HepG2 (cell line): Measurements from ENCODE around the gene ZNF106. TPM values are rescaled to one million over a fixed set of nuclear protein-coding genes. Genes with fewer than 3 reads are reported as not detected.

Experiments
- FOXA3 ChIP-seq: IDR thresholded peaks from 2 replicates; pipeline ENCODE4 v1.6.1; 2016; ENCODE audit warnings: missing genetic modification reagents, missing compliant biosample characterization
- GPN1 ChIP-seq: sonication (generic); formaldehyde crosslinking; IDR thresholded peaks from 2 replicates; pipeline ENCODE4 v1.5.1; 2020; ENCODE audit warnings: missing genetic modification reagents, borderline replicate concordance
- HNF4A ChIP-seq: sonication (generic); formaldehyde crosslinking; IDR thresholded peaks from 2 replicates; pipeline ENCODE4 v1.4.0; 2020; ENCODE audit warnings: missing genetic modification reagents
- HOXA3 ChIP-seq: sonication (generic); formaldehyde crosslinking; IDR thresholded peaks from 2 replicates; pipeline ENCODE4 v1.5.0; 2020; ENCODE audit warnings: missing genetic modification reagents
- KAT8 ChIP-seq: IDR thresholded peaks from 2 replicates; pipeline ENCODE4 v1.6.1; 2016; ENCODE audit warnings: missing genetic modification reagents, missing compliant biosample characterization
- KMT2A ChIP-seq: sonication (generic); formaldehyde crosslinking; IDR thresholded peaks from 2 replicates; pipeline ENCODE4 v1.4.0; 2020; ENCODE audit warnings: missing genetic modification reagents
- MEF2D ChIP-seq: sonication (generic); formaldehyde crosslinking; IDR thresholded peaks from 2 replicates; pipeline ENCODE4 v1.5.1; 2020; ENCODE audit warnings: mild to moderate bottlenecking, missing genetic modification reagents
- SP1 ChIP-seq, 2 experiments: fragments of 450-650 bp in 1 of 2; sonication (generic) in 1 of 2; formaldehyde crosslinking in 1 of 2; IDR thresholded peaks; 2 replicates each; pipeline versions ENCODE4 v1.4.0 to v1.6.1; 2016 to 2020; ENCODE audit warnings: missing genetic modification reagents in 1 of 2
- SPEN ChIP-seq: sonication (generic); formaldehyde crosslinking; IDR thresholded peaks from 2 replicates; pipeline ENCODE4 v1.5.1; 2020; ENCODE audit warnings: low read depth, mild to moderate bottlenecking, missing genetic modification reagents
- TFDP1 ChIP-seq: IDR thresholded peaks from 2 replicates; pipeline ENCODE4 v1.6.1; 2016; ENCODE audit warnings: missing compliant biosample characterization, missing genetic modification reagents, borderline replicate concordance
- ZBTB20 ChIP-seq: sonication (generic); formaldehyde crosslinking; IDR thresholded peaks from 2 replicates; pipeline ENCODE4 v1.8.1; 2023; ENCODE audit warnings: missing genetic modification reagents, low read depth, mild to moderate bottlenecking, borderline replicate concordance
- ZFP41 ChIP-seq: sonication (generic); formaldehyde crosslinking; IDR thresholded peaks from 2 replicates; pipeline ENCODE4 v1.4.0; 2020; ENCODE audit warnings: mild to moderate bottlenecking, missing genetic modification reagents, borderline replicate concordance
- ZMYM3 ChIP-seq: sonication (generic); formaldehyde crosslinking; IDR thresholded peaks from 2 replicates; pipeline ENCODE4 v1.5.1; 2020; ENCODE audit warnings: mild to moderate bottlenecking, missing genetic modification reagents
- ZNF10 ChIP-seq: sonication (generic); formaldehyde crosslinking; IDR thresholded peaks from 2 replicates; pipeline ENCODE4 v1.4.0; 2020; ENCODE audit warnings: mild to moderate bottlenecking, low read depth, missing genetic modification reagents, borderline replicate concordance
- ZNF124 ChIP-seq: sonication (generic); formaldehyde crosslinking; IDR thresholded peaks from 2 replicates; pipeline ENCODE4 v1.4.0; 2020; ENCODE audit warnings: missing genetic modification reagents
- ZNF143 ChIP-seq: sonication (generic); formaldehyde crosslinking; IDR thresholded peaks from 2 replicates; pipeline ENCODE4 v1.4.0; 2020; ENCODE audit warnings: missing genetic modification reagents
- ZNF253 ChIP-seq: sonication (generic); formaldehyde crosslinking; IDR thresholded peaks from 2 replicates; pipeline ENCODE4 v1.8.0; 2022; ENCODE audit warnings: mild to moderate bottlenecking, missing genetic modification reagents, borderline replicate concordance
- ZNF569 ChIP-seq: sonication (generic); formaldehyde crosslinking; IDR thresholded peaks from 2 replicates; pipeline ENCODE4 v1.5.0; 2020; ENCODE audit warnings: mild to moderate bottlenecking, missing genetic modification reagents, moderate library complexity, borderline replicate concordance
- ZNF570 ChIP-seq: sonication (generic); formaldehyde crosslinking; IDR thresholded peaks from 2 replicates; pipeline ENCODE4 v1.4.0; 2020; ENCODE audit warnings: mild to moderate bottlenecking, missing genetic modification reagents, borderline replicate concordance
- ZNF652 ChIP-seq: IDR thresholded peaks from 2 replicates; pipeline ENCODE4 v1.6.1; 2016; ENCODE audit warnings: low read depth, borderline replicate concordance
- ZNF720 ChIP-seq: sonication (generic); formaldehyde crosslinking; IDR thresholded peaks from 2 replicates; pipeline ENCODE4 v1.4.0; 2020; ENCODE audit warnings: missing genetic modification reagents
- ZNF747 ChIP-seq: sonication (generic); formaldehyde crosslinking; IDR thresholded peaks from 2 replicates; pipeline ENCODE4 v1.8.1; 2023; ENCODE audit warnings: missing genetic modification reagents, mild to moderate bottlenecking, borderline replicate concordance
- ZSCAN31 ChIP-seq: sonication (generic); formaldehyde crosslinking; IDR thresholded peaks from 2 replicates; pipeline ENCODE4 v1.5.0; 2020; ENCODE audit warnings: low read depth, mild to moderate bottlenecking, missing genetic modification reagents
- ZSCAN9 ChIP-seq: IDR thresholded peaks from 2 replicates; pipeline ENCODE4 v1.6.1; 2016; ENCODE audit warnings: borderline replicate concordance
- polyA plus RNA-seq, 8 experiments: library from polyadenylated mRNA; depleted of rRNA in 3 of 8; stranded (reverse) in 7 of 8; unstranded in 1 of 8; fragments of >200 nt; fragmentation: Illumina TruSeq in 4 of 8; extraction: Trizol in 4 of 8; gene quantifications; 2 replicates each; pipeline versions ENCODE4 v1.2.1 to v1.2.3, GENCODE V29; 2011 to 2016; ENCODE audit warnings: low read depth in 4 of 8, missing spikeins in 1 of 8, mixed read lengths in 1 of 8; ENCODE audit not compliant: insufficient read depth in 1 of 8
- total RNA-seq, 5 experiments: library from RNA; depleted of rRNA; stranded (reverse); fragments of >200 nt; fragmentation: Illumina TruSeq; extraction: Trizol; gene quantifications; 2 replicates each; pipeline ENCODE4 v1.2.3, GENCODE V29; 2016; ENCODE audit warnings: low read depth in 1 of 5
- TF ChIP-seq, protein P1 (sequence below): sonication (generic); formaldehyde crosslinking; IDR thresholded peaks from 2 replicates; pipeline ENCODE4 v1.4.0; 2020; ENCODE audit warnings: missing genetic modification reagents
- TF ChIP-seq, protein P2 (sequence below): sonication (generic); formaldehyde crosslinking; IDR thresholded peaks from 2 replicates; pipeline ENCODE4 v1.4.0; 2020; ENCODE audit warnings: missing genetic modification reagents, borderline replicate concordance

ZNF106 gene
- total and polyA plus RNA-seq, 2 of the 13 experiments (the other 11 are each of a cell fraction or from before 2014, with no cell fraction given): 12.5 to 35.1 TPM

DNA sequence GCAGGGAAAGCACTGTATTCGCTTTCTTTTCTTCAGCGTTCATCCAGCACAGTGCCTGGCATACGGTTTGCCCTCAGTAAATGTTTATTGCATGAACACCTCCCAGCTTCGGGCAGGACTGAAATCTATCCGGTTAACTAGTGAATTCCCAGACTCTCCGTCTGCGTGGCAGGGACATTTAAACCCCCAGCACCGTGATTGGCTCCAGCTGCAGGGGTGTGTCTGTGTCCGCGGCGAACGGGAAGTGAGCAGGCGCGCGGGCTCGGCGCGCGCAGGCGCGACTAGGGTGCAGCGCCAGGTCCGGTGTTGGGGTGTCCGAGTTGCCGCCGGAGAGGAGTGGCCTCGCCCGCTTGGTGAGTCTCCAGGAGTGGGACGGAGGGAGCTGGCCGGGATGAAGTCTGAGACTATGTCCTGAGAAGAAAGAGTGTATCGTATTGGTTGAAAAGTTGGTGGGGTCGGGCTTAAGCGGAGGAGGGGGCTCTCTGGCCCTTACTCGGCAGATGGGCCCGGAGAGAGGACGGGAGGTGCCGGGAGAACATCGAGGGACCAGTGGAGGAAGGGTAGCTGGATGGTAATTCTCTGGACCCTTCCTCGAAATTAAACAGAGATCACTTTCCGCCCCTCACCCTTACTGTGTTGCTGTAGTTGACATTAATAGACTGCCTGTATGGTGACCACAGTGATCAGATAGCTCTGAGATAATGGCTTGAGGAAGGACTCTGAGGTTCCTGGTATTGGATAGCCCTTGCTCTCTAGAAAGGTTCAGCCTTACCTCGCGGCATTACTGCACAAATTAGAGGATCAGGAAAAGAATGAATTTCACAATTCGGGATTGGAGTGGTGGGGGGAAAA lies 4.6 kb upstream of the ZNF106 start, which contains the start of gene SNAP23 (continued):
- TF ChIP-seq ZFP41 (CRISPR knock-in tag) (no peak), FOXA3 (peak; percentile 18; the same call in 1 of the 2 replicates), KAT8 (CRISPR knock-in tag) (peak; percentile 74; the same call in 1 of the 2 replicates), ZNF253 (CRISPR knock-in tag) (no peak), ZMYM3 (CRISPR knock-in tag) (0 out of 2 replicates have a peak, but pooled peaks have one; percentile 47), TFDP1 (CRISPR knock-in tag) (peak; percentile 87; the same call in 1 of the 2 replicates), ZBTB20 (0 out of 2 replicates have a peak, but pooled peaks have one; percentile 44), ZSCAN31 (CRISPR knock-in tag) (no peak; the same call in 1 of the 2 replicates), ZNF570 (CRISPR knock-in tag) (no peak), HOXA3 (CRISPR knock-in tag) (peak; percentile 55), HNF4A (CRISPR knock-in tag) (no peak), SP1 (IDR thresholded peaks at IDR 0.05) (no peak), SP1 (CRISPR knock-in tag; IDR thresholded peaks at IDR 0.05) (no peak; the same call in 1 of the 2 replicates), ZSCAN9 (CRISPR knock-in tag) (peak; percentile 78), SPEN (CRISPR knock-in tag) (peak; percentile 55; the same call in 1 of the 2 replicates), ZNF10 (CRISPR knock-in tag) (no peak), ZNF124 (CRISPR knock-in tag) (peak; percentile 79; the same call in 1 of the 2 replicates), GPN1 (no peak), ZNF569 (no peak), MEF2D (CRISPR knock-in tag) (peak; percentile 66; the same call in 1 of the 2 replicates), ZNF143 (CRISPR knock-in tag) (0 out of 2 replicates have a peak, but pooled peaks have one; percentile 19), ZNF652 (peak; percentile 98), ZNF747 (CRISPR knock-in tag) (no peak), KMT2A (CRISPR knock-in tag) (0 out of 2 replicates have a peak, but pooled peaks have one; percentile 67), ZNF720 (CRISPR knock-in tag) (no peak)
- TF ChIP-seq, protein P1, sequence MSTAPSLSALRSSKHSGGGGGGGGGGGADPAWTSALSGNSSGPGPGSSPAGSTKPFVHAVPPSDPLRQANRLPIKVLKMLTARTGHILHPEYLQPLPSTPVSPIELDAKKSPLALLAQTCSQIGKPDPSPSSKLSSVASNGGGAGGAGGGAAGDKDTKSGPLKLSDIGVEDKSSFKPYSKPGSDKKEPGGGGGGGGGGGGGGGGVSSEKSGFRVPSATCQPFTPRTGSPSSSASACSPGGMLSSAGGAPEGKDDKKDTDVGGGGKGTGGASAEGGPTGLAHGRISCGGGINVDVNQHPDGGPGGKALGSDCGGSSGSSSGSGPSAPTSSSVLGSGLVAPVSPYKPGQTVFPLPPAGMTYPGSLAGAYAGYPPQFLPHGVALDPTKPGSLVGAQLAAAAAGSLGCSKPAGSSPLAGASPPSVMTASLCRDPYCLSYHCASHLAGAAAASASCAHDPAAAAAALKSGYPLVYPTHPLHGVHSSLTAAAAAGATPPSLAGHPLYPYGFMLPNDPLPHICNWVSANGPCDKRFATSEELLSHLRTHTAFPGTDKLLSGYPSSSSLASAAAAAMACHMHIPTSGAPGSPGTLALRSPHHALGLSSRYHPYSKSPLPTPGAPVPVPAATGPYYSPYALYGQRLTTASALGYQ: no peak
- TF ChIP-seq, protein P2, sequence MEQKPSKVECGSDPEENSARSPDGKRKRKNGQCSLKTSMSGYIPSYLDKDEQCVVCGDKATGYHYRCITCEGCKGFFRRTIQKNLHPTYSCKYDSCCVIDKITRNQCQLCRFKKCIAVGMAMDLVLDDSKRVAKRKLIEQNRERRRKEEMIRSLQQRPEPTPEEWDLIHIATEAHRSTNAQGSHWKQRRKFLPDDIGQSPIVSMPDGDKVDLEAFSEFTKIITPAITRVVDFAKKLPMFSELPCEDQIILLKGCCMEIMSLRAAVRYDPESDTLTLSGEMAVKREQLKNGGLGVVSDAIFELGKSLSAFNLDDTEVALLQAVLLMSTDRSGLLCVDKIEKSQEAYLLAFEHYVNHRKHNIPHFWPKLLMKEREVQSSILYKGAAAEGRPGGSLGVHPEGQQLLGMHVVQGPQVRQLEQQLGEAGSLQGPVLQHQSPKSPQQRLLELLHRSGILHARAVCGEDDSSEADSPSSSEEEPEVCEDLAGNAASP (CRISPR knock-in tag): peak; percentile 52; the same call in 1 of the 2 replicates
